KOPT-K1 (cell line): ENCODE data around the gene ADAMTS14.
"Not testable (repeated sequence)": the region's sequence is repeated elsewhere in the genome, so short reads cannot be mapped to it uniquely, and the experiment has no call there.

Source experiments
- H3K27ac ChIP-seq: fragments of 200-600 bp; sonication (generic); 2 replicates; pipeline ENCODE4 v1.5.1; 2016; ENCODE audit warnings: antibody characterized with exemption, mild to moderate bottlenecking, low read depth, low read length; ENCODE audit not compliant: poor library complexity, severe bottlenecking
- H3K36me3 ChIP-seq: fragments of 200-600 bp; sonication (generic); 2 replicates; pipeline ENCODE4 v1.5.1; 2017; ENCODE audit warnings: antibody characterized with exemption, mild to moderate bottlenecking, low read length, moderate library complexity; ENCODE audit not compliant: insufficient read depth
- H3K9me3 ChIP-seq: fragments of 200-600 bp; sonication (generic); 2 replicates; pipeline ENCODE4 v1.5.1; 2017; ENCODE audit warnings: antibody characterized with exemption, low read length, mild to moderate bottlenecking; ENCODE audit not compliant: insufficient read depth, poor library complexity, severe bottlenecking

Gene ADAMTS14

DNA sequence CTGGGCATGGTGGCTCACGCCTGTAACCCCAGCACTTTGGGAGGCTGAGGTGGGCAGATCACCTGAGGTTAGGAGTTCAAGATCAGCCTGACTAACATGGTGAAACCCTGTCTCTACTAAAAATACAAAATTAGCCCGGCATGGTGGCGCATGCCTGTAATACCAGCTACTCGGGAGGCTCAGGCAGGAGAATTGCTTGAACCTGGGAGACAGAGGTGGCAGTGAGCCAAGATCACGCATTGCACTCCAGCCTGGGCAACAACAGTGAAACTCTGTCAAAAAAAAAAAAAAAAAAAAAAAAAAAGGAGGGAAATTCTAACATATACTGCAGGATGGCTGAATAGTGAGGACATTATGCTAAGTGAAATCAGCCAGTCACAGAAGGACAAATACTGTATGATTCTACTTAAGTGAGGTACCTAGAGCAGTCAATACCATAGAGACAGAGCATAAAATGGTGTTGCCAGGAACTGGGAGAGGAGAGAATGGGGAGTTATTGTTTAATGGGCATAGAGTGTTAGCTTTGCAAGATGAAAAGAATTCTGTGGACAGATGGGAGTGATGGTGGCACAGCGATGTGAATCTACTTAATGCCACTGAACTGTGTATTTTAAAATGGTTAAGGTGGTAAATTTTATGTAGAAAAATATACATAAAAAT is 95.8 kb downstream of the ADAMTS14 start:
- peaks cover 19% of the 10 kb centered on the region for H3K9me3 ChIP-seq
- not testable (repeated sequence) for H3K36me3 ChIP-seq, H3K27ac ChIP-seq

GRCh38 chr10:70769121-70769520 is 96.8 kb downstream of the ADAMTS14 start:
- Histone ChIP-seq H3K36me3 (no peaks in the 10 kb centered on the region), H3K9me3 (peaks cover 19% of the 10 kb centered on the region), H3K27ac (no peak overlapping the region)

DNA sequence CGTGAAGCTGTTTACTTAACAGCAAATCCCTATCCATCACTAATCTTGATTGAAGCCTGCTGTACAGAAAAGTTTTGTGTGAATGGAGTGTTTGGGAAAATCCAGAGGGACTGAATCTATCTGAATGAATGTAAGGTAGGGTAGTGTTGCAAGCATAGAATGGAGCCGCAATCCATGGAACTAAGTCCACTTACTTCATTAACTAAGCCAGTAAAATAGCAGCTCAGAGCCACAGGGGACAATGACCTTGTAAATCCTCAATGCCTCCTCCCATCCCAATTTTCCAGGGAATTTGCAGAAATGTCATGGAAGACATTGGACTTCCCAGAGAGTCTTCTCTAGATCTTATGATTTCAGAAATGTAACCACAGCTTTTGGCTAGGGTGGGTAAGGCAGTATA is 97.7 kb downstream of the ADAMTS14 start:
- Histone ChIP-seq H3K9me3 (peaks cover 19% of the 10 kb centered on the region), H3K36me3 (no peaks in the 10 kb centered on the region), H3K27ac (no peak overlapping the region)

DNA sequence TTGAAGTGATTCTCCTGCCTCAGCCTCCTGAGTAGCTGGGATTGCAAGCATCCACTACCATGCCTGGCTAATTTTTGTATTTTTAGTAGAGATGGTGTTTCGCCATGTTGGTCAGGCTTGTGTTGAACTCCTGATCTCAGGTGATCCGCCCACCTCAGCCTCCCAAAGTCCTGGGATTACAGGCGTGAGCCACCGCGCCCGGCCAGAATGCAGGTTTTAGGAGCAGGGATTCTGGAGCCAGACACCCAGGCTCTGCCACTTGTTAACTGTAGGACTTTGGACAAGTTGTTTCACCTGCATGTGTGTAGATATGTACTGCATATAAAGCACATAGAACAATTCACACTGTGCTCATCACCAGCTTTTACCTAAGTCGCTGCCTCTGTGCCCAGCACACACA is 98.2 kb downstream of the ADAMTS14 start:
- H3K9me3 ChIP-seq, result peaks cover 13% of the 10 kb centered on the region
- H3K27ac ChIP-seq, H3K36me3 ChIP-seq: not testable (repeated sequence)

DNA sequence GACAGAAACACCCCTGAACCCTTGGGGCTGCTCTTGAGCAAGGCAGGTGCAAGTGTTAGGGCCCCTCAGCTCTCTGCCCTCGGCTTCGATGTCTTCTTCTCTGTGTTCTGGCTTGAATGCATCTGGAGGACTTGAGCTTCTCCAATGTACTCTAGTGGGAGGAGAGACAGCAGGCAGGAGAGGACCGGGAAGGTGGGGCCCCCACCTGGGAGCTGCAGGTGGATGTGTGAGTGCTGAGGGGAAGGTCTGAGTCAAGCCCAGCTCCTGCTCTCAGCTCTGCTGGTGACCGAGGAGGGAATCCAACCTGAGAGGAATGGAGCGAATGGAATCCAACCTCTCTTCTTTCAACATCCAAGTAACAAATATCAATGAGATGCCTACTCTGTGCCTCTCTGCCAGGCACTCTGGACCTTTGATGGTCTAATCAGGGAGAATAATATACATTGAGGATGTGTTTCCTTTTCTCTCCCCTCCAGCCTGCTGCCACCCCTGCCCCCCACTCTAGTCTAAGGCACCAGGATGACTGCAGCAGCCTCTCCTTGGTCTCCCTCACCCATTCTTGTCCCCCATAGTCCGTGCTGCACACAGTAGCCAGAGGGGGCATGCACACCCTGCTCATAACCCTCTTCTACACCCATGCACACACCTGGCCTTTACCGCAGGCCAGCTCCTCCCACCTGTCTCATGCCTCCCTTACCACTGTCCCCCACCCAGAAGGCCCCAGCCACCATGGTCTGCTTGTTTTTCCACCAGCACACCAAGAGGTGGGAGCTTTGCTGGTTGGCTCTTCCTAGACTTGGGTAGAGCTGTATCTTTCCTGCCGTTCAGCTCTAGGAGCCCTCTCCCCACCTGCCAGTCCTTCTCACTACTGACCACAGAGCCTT is 99.2 kb downstream of the ADAMTS14 start:
- H3K27ac ChIP-seq, result no peak overlapping the region
- H3K36me3 ChIP-seq, result no peaks in the 10 kb centered on the region
- peaks cover 3% of the 10 kb centered on the region for H3K9me3 ChIP-seq

GRCh38 chr10:70772627-70773026 is 100.3 kb downstream of the ADAMTS14 start:
- Histone ChIP-seq H3K27ac (no peak overlapping the region), H3K36me3 (no peaks in the 10 kb centered on the region), H3K9me3 (no peaks in the 10 kb centered on the region)

DNA sequence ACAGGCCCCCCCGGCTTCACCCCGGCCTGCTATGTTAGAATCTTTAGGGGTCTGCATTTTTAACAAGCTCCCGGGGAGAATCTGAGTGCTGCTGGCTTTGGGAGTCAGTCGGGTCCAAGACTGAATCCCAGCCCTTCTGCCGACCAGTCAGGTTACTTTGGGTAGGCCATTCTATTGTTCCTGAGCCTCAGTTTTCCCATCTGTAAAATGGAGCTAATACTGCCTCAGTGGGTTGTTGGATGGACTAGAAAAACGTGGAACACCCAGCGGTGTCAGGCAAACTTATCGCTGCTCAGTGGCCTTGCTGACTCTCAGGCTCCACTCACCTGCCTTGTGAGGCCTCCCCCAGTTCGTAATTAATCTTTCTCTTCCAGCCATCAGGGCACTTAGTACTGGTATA is 101.2 kb downstream of the ADAMTS14 start:
- H3K9me3 ChIP-seq, result no peaks in the 10 kb centered on the region
- no peak overlapping the region for H3K27ac ChIP-seq
- no peaks in the 10 kb centered on the region for H3K36me3 ChIP-seq

DNA sequence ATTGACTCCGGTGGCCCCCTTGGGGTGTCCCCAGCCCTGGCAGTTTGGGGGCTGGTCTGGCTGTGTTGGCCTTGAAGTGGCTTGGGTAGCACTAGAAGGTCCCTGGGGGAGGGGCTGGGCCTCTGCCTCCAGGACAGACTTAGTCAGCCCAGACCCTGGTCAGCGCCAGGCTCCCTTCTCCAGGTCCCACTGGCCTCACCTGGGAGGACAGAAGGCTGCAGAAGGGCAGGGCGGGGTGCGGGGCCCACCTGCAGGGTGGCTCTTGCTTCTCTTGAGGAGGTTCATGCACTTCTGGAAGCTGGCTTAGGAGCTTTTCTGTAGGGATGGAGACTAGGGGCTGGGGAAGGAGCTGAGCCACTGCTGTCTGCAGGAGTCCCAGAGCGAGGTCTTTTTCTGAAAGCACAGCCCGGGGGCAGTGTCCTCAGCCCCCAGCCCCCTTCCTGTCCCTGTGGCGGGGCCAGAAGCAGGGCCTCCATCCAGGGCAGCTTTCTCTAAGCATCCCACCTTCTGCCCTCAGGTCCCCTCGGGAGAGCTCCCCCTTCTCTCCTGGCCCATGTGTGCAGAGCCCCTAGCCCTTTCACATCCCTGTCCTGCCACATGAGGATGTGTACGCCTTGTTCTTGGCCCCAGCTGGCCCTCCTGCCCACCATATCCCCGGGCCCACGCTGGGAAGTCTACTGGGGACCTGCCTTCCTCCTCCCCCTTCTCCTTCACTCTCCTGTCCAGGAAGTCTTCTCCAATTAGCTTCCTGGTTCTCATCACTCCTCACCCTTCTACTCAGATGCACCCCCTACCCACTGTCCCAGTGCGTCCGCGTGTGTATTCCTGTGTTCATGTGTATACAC is 101.9 kb downstream of the ADAMTS14 start:
- Histone ChIP-seq H3K27ac (no peak overlapping the region), H3K9me3 (no peaks in the 10 kb centered on the region), H3K36me3 (no peaks in the 10 kb centered on the region)

DNA sequence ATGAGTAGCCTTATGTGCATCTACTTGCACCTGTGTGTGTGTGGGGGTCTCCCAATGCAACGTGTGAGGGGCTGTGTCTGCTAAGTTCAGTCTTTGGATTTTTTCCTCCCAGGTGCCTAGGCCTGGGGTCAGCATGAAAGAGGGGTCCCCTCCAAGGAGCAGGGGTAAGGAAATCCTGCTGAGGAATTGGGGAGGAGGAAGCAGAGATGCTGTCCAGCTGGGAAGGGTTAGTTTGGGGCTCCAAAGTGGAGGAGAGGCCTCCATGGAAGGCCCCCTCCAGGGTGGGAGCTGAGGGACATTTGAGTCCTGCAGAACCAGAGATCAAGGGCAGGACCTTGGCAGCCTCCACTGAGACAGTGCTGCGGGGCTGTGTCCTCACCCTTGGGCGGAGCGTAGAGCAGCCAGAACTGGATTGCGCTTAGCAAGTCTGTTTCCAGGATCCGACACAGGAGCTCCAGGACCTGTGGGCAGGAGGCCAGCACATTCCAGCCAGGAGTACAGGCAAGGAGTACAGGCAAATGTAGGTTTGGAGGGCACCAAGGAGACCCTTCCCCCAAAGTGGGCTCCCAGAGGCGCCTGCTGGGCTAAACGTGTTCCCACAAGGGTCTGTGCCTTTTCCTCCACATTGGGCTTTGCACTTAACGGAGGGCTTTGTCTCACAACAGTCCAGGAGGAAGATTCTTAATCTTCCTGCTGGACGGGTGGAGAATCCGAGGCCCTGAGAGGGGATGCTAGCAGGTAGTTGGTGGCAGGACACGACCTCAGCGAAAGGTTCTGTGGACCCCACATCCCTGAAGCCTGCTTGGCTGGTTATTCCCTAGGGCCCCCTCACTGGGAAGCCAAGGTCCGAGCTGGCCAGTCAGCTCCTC is 102.7 kb downstream of the ADAMTS14 start:
- H3K9me3 ChIP-seq, result no peaks in the 10 kb centered on the region
- H3K36me3 ChIP-seq, result no peaks in the 10 kb centered on the region
- no peak overlapping the region for H3K27ac ChIP-seq

DNA sequence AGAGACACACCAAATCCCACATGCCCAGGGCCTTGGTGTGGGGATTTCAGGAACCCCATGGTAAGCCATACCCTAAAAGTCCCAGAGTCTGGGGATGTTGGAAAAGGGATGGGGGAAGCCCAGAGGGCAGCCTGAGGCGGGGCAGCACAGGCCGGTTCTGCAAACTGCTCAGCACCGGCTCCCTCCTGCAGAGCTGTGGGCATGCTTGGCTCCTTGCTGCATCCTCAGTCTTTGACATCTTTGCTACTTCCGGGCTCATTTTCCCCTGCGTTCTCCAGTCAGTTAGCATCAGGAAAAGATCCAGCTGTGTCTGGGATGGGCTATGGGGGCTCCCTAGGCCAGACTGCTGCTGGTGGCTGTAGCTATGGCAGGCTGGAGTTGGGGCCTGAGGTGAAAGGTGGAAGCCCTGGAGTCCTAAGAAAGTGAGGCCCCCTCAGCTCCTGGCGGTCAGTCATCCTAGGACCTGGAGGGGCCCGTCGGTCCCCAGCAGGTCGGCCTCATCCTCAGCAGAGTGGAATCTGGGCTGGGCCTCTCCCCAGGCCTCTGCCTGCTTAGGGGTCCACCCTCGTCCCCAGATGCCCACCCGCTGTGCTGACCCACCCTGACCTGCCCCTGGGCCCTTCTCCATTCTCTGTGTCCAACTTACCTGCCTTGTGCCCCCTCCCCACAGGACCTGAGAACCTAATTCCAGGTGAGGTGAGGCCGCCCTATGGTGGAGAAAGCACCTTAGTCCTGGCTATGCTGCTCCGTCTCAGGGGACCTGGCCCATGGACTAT is 103.6 kb downstream of the ADAMTS14 start:
- no peaks in the 10 kb centered on the region for H3K36me3 ChIP-seq
- H3K9me3 ChIP-seq, result no peaks in the 10 kb centered on the region
- no peak overlapping the region for H3K27ac ChIP-seq

GRCh38 chr10:70776455-70777005 is 104.2 kb downstream of the ADAMTS14 start:
- H3K9me3 ChIP-seq, result no peaks in the 10 kb centered on the region
- no peaks in the 10 kb centered on the region for H3K36me3 ChIP-seq
- no peak overlapping the region for H3K27ac ChIP-seq

DNA sequence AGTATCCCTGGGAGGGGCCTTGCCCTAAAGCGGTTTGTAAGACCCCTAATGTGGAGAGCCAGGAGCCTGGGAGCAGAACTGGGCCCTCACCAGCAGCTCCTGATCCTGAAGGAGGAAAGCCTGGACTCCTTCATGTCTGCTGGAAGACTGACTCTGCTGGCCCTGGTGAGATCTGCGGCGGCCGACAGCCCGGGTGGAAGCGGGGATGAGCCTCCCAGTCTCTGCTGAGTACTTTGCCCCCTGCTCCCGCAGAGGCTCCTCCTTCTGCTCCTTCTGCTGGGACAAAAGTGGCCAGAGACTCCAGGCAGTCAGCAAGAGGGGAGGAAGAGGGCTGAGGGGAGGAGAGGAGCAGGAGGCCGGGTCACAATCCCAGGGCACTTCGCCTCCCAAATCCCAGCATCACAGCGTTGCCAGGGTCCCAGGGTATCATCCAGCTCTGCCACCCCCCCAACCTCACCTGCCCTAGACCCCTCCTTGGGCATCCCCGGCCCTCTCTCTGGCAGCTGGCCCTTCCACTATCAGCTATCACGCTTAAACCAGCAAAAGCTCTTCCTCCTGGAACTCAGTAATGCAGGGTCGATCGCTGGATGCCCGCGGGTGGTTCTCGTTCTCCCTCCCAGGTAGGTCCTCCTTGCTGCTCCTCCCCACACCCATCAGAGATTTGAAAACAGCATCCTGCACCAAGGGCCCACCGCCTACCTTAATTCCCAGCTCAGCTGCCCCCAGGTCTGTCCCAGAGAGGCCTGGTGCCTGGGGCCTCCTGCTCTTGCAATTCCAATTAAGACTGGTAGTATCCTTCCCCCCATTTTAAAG is 105.0 kb downstream of the ADAMTS14 start:
- H3K36me3 ChIP-seq, result no peaks in the 10 kb centered on the region
- no peak overlapping the region for H3K27ac ChIP-seq
- no peaks in the 10 kb centered on the region for H3K9me3 ChIP-seq
